ENCODE data around the gene ODAD3. TPM values are rescaled to one million over a fixed set of nuclear protein-coding genes. Genes with fewer than 3 reads are reported as not detected.
"Not testable (repeated sequence)": the region's sequence is repeated elsewhere in the genome, so short reads cannot be mapped to it uniquely, and the experiment has no call there.

Gene ODAD3
- total RNA-seq (2014; rRNA removed; shearing (Covaris generic); ENCODE audit: low replicate concordance): 1.1 and 2.6 TPM in 2 replicates

DNA sequence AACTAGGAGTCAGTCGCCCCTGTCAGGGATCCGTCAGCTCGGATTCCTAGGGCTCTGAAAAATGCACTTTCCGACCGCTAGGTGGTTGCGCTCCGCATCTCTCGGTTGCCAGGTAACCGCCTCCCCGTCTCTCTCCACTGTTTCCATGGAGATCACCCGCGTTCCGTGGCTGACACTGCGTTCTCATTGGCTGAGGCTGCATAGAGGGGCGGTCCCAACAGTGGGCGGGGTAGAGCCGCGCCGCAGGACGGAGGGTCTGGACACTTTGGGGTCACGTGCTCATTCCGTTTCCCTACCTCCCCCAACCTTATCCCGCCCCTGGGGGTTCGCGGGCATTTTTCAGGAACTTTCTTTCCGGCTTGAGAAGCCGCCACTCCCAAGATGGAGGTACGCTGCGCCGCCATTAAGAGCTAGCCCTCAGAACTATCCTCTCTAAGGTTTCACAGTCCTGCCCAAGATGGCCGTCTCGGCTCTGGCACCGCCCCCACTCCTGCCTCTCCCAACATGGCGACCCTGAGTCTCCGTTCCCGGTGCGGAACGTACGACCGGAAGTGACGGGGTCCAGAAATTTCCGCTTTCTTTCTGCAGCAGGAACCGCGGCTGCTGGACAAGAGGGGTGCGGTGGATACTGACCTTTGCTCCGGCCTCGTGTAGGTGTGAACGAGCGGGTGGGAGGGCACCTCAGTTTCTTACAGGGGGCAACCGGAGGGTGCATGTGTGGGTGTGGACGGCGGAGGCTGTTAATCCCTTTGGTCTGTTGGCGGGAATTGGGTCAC lies at the start of gene ODAD3, which contains the start of gene PRKCSH:
TSS of gene ODAD3 (minus strand) at position 65 of the 776 bp plus-strand sequence. CDS start 105 bp downstream, outside the sequence.
TSS of gene PRKCSH (plus strand) at position 579 of the 776 bp plus-strand sequence. CDS start 483 bp downstream, outside the sequence.
- in situ Hi-C loops (cut with HindIII; ENCODE audit: low pct_unique_long_range_greater_than_20kb, low sequenced_read_pairs): no loop called here
- peak; percentile 100 for DNase-seq (ENCODE audit: low read depth)

DNA sequence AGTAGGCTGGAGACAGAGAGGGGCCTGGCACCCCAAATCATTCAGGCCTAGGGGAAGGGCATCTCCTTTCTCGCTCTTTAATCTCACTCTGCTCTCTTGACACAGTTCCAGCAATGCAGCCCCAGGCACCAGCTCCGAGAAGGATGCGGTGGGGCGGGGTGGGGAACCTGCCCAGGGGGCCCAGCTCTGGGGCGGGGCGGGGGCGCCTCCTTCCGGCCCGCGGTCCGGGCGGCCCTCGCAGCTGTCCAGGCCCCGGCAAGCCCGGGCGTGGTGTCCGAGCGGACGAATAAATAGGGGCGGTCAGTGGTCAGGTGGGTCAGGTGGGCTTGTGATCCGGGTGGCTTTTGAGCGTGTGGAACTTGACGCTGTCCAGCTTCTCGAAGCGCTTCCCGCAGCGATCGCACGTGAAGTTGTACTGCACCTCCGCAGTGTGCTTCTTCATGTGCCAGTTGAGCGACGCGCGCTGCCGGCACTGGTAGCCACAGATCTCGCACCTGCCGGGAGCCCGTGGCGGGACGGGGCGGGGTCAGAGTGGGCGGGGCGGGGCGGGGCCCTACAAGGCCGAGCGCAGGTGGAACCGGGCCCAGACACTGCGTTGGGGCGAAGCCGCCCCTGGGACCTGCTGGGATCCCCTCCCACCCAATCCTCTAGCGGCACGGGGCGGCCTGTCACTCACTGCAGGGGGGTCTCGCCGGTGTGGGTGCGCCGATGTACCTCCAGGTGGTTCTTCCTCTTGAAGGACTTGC lies 48.6 kb upstream of the ODAD3 start:
- in situ Hi-C loops (cut with HindIII; ENCODE audit: low pct_unique_long_range_greater_than_20kb, low sequenced_read_pairs): no loop called here
- DNase-seq (ENCODE audit: low read depth): no peak

DNA sequence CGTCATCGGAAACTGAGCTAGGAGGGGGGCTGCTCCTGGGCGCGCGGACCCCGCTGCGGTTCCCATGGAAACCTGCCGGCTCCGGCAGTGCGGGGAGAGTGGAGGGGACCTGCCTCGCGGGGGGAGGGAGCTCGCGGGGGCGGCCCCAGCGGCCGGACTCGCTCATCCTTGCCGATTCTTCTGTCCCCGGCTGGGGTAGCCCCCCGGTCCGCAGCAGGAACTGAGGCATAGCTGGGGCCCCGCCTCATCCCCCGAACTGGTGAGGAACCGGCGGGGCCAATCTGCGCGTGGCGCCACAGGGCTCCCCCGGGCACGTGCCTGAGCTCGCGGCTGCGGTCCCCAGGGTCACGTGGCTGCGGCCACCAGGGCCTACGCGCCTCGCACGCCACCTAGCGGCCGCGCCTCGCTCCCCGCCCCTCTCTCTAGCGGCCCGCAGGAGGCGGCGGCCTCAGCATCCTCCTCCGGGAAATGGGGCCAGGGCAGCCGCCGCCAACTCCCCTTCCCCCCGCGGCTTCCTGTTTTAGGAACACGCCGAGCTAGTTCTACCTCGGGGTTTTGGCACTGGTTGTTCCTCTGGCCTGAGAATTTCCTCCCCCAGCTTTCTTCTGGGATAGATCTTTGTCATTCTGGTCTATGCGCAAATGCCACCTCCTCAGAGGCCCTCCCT lies 47.6 kb upstream of the ODAD3 start:
- in situ Hi-C loops (cut with HindIII; ENCODE audit: low pct_unique_long_range_greater_than_20kb, low sequenced_read_pairs): no loop called here
- peak; percentile 87 for DNase-seq (ENCODE audit: low read depth)

DNA sequence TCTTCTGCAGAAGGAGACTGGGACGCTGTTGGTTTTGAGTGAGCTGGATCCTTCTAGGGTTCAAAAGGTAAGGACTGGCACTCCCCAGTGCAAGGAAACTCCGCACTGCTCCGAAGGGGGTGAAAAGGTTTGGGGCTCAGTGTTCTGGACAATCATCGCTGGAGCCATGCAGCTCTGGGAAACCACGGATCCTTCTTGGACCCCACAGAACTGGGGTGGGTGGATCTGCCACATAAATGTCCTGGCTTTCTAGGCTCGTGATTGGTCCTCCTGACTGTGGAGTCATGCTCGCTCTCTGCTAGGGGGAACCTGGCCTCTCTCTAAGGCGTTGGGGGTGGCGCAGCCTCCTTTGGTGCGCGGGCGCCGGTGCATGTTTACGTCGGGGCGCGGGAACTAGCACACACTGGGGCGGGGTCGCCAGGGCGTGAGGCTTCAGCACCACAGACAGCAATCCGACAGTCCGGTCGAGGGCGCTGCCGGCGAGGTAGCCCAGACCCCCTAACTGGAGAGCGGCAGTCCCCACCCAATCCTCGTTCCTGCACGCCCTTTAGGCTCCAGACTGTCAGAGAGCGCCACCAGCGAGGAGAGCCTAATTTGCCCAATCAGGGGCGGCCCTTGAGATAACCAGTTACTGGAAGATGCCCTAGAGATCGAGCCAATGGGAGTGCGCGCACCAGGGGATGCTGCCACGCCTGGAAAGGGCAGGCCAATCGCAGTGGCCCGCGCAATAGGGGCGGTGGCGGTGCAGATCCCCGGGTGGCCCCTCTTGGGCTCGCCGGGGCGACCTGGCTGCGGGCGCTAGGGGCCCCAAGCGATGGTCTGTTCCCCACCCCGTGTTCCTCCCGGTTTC lies 46.8 kb upstream of the ODAD3 start:
- in situ Hi-C loops (cut with HindIII; ENCODE audit: low pct_unique_long_range_greater_than_20kb, low sequenced_read_pairs): no loop called here
- peak; percentile 96 for DNase-seq (ENCODE audit: low read depth)

DNA sequence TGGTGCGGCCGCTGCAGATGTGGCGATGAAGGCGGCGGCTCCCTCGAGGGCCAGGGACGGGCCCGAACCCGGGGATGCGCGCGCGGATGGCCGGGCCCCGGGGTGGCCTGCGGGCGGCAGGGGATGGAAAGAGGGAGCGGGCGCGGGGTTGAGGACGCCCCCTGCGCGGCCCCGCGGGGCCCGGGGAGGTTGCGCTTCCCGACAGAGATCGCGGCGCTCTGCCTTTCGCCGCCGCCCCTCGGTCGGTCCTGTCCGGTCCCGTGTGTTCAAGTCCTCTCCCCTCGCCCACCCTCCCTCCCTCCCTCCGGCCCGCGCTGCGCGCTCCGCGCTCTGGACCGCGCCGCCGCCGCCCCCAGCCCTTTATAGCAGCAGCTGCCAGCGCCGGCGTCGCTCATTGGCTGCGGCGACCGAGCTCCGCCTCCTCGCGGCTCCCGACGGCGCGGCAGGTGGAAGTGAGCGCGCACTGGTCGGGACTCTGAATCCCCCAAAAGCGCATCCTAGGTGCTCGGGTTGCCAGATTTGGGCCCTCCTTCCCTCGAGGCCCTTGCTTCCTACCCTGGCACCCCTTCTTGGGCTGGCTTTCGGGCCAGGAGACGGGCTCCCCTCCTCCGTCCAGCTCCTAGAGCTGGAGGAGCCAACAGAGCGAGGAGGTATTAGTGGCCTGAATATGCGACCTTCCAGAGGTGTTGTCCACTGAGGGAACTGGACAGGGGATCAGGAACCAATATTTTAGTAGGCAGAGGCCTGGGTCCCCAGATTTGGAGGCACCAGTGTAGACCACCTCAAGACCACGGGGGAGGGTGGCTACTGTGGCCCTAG lies 46.0 kb upstream of the ODAD3 start, which contains the start of gene ELAVL3:
TSS of gene ELAVL3 (minus strand) at position 332 of the 819 bp plus-strand sequence. CDS start 438 bp downstream, outside the sequence.
- in situ Hi-C loops (cut with HindIII; ENCODE audit: low pct_unique_long_range_greater_than_20kb, low sequenced_read_pairs): no loop called here

DNA sequence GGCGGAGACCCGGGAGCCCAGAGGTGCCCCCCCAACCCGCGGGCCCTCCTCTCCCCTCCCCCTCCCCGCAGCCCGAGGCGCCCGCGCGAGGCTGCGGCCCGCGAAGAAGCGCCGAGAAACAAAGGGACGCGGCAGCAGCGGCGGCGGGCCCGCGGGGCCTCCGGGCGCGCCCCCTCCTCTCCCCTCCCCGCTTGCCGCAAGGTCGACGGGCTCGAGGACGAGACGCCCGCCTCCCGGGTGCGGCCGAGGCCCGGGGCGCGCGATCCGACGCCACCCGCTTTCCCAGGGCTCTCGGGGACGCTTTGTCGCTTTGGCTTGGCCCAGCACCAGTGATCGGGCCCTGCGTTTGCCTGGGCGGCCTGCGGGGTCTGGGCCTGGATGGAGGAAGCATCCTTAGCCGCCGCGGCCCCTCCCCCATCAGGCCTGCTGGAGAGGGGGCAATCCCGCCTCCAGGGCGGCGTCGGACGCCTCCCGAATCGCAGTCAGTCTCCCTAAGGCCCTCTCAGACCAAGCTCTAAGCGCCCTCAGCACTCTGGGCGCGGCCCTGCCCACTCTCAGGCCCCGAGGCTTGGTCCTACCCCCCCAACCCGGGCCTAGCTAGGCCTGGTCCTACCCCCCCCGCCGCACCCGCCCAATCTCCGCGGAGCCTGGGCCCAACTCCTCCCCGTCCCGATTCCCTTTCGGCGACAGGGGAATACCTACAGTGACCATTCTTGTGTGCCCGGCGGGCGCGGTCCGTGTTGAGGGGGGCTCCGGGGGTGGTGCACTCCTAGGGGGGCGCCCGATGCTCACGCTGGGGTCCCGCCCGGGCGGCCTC lies 45.2 kb upstream of the ODAD3 start:
- no peak for DNase-seq (ENCODE audit: low read depth)
- in situ Hi-C loops (cut with HindIII; ENCODE audit: low pct_unique_long_range_greater_than_20kb, low sequenced_read_pairs): no loop called here

More for the DNA sequence above, 46.0 kb upstream of the ODAD3 start, which contains the start of gene ELAVL3:
- no peak for DNase-seq (ENCODE audit: low read depth)

DNA sequence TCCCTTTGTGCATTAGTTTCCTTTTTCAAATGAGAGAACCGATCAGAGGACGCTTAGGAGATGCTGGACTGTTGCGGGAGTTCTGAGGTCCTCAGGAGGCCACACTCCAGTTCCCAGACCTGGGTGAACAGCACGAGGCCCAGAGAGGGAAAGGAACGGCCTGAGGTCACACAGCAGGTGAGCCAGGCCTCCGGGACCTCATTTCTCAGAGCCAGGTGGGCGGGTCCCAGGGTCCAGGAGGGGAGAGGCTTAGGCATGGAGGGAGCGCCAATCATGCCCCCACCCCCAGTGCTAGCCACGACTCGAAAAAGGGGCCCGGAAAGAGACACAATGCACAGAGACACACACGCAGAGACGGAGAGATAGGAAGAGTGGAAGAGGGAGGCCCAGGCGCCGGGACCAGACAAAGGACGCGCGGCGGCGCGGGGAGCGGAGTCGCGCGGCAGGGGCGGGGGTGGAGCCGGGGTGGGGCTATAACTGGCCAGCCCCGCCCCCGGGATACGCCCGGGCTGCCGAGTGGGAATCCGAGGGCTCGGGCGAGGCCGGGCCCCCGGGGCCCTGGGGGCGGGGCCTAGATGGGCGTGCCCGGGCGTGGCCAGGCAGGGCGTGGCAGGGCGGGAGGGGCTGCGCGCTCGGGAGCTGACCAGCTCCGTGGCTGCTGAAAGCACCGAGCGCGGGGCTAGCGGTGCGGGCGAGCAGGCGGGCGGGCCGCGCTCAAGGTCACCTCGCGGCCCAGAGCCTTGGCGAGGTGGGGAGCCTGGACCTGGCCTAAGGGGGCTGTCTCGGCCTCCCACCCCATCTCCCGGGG lies 44.4 kb upstream of the ODAD3 start:
- in situ Hi-C loops (cut with HindIII; ENCODE audit: low pct_unique_long_range_greater_than_20kb, low sequenced_read_pairs): no loop called here
- no peak for DNase-seq (ENCODE audit: low read depth)

DNA sequence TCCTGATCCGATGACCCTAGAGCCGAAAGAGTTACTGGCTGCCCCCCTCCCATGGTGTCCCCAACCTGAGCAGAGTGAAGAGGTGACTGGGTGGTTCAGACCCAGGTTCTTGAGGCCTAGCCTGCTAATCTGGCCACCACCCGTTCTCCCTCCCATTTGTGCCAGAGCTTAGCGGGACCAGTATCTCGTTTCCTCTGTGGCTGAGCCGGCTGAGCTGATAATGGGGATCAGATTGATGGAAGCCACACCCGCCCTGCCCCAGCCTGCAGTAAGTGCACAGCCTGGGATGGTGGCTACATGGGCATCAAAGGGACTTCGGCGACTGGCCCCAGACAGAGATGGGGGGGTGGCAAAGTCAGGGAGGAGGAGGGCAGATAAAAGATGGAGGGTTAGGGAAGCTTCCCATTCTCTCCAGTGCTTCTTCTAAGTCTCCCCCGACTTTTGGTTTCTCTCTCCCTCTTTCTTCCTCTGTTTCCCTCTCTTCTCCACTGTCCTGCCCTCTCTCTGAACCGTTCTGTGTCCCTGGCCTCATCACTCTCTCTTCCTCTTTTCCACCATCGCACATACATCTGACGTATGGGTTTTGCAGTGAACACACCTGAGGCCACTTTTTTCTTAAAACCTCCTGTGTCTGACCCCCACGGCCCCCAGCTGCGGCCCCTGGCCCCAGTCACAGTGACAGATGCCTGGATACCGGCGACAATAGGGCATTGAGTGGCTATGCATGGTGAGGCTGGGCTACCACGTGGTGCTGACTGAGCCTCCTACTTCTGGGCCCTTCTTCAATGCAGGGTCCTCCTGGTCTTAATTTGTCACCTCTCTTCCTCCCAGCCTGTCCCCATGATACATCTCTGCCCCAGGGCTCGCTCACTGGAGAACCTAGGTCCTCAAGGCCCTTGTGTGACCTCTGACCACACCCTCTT lies 43.5 kb upstream of the ODAD3 start:
- no peak for DNase-seq (ENCODE audit: low read depth)
- in situ Hi-C loops (cut with HindIII; ENCODE audit: low pct_unique_long_range_greater_than_20kb, low sequenced_read_pairs): no loop called here

DNA sequence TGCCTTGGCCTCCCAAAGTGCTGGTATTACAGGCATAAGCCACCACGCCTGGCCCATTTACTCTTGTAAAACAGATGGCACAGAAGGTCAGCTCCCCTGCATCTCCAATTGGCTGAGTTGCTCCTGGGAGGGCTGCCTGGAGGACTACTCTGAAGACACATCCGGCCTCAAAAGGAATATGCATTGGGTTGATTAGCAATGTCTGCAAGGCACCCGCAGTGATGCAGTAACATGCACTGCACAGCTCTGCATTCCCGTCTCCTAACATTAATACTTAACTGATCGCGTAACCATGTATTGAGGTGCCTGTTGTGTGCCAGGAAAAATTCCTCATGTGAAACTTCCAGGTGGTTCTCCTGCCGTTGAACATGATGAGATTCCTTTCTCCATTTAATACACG lies 40.9 kb upstream of the ODAD3 start:
- DNase-seq (ENCODE audit: low read depth): no peak
- in situ Hi-C loops (cut with HindIII; ENCODE audit: low pct_unique_long_range_greater_than_20kb, low sequenced_read_pairs): no loop called here

DNA sequence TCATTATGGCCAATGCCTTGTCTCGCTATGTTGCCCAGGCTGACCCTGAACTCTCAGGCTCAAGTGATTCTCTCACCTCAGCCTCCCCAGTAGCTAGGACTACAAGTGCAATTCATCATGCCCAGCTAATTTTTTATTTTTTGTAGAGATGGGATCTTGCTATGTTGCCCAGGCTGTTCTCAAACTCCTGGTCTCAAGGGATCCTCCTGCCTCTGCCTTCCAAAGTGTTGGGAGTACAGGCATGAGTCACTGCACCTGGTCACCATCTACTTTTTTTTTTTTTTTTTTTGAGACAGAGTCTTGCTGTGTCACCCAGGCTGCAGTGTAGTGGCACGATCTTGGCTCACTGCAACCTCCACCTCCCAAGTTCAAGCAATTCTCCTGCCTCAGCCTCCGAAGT lies 40.4 kb upstream of the ODAD3 start:
- in situ Hi-C loops (cut with HindIII; ENCODE audit: low pct_unique_long_range_greater_than_20kb, low sequenced_read_pairs): not testable (repeated sequence)
- DNase-seq (ENCODE audit: low read depth): peak; percentile 32

DNA sequence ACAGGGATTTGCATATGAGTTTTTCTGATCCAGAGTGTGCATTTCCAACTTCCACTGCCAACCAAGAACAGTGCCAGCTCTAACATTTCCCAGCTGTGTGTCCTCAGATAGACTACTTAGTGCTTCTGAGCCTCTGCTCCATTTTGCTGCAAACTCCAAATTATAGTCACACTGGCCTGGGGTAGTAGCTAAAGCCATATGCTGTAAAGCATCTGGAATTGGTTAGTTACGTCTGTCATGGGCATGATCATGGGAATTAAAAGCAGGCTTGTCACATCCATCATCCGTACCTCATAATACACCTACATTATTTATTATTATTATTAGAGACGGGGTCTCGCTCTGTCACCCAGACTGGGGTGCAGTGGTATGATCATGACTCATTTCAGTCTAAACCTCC lies 38.8 kb upstream of the ODAD3 start:
- in situ Hi-C loops (cut with HindIII; ENCODE audit: low pct_unique_long_range_greater_than_20kb, low sequenced_read_pairs): no loop called here
- DNase-seq (ENCODE audit: low read depth): no peak

DNA sequence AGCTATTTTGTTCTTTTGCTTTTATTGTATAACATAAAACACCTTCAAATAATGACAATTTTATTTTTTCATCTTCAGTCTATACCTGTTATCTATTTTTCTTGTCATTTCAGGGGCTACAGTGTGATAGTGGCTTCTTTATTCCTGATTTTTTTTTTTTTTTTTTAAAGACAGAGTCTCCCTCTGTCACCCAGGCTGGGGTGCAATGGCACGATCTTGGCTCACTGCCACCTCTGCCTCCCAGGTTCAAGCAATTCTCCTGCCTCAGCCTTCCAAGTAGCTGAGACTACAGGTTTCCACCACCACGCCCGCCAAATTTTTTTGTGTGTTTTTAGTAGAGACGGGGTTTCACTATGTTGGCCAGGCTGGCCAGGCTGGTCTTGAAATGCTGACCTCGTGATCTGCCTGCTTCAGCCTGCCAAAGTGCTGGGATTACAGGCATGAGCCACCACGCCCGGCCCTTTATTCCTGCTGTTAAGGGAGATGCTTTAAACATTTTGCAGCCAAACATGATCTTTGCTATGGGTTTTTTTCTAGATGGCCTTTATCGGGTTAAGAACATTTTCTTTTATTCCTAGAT lies 33.4 kb upstream of the ODAD3 start:
- DNase-seq (ENCODE audit: low read depth); in situ Hi-C loops (cut with HindIII; ENCODE audit: low pct_unique_long_range_greater_than_20kb, low sequenced_read_pairs): not testable (repeated sequence)

DNA sequence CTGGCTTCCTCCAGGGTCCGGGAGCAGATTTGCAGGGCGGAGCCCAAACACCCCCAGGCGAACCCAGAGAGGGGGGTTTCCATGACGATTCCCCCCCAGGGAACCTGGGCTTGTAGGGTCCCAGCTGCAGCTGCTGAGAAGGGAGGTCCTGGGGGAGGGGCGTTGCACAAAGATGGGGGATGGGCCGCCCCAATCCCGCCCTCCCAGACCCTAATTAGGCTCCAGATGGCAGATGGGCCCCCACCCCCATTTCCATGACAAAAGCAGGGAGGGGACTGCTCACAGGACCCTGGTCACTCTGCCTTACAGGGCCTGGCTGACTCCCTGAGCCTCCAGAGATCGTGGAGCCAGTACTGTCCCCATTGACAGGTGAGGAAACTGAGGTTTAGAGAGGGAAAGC lies 30.7 kb upstream of the ODAD3 start:
- DNase-seq (ENCODE audit: low read depth): no peak
- in situ Hi-C loops (cut with HindIII; ENCODE audit: low pct_unique_long_range_greater_than_20kb, low sequenced_read_pairs): no loop called here
